H7 (cell line): ENCODE results near the gene CALML4. TPM values are rescaled to one million over a fixed set of nuclear protein-coding genes. Genes with fewer than 3 reads are reported as not detected.

Experiments
- total RNA-seq: library from RNA; depleted of rRNA; stranded (reverse); fragments of >200 nt; shearing (Covaris generic); gene quantifications from 2 replicates; pipeline ENCODE4 v1.2.3, GENCODE V29; 2014; rRNA removed

CALML4 gene
- total RNA-seq, 1 experiment from 2014 or later: 5.6 TPM

Other genes starting within 250 kb of the CALML4 start
- 23.7 and 39.6 TPM in 2 replicates for gene PIAS1, start 151.0 kb downstream of the CALML4 start, total RNA-seq
- gene CLN6, start 24.4 kb upstream of the CALML4 start, total RNA-seq: 32.5 and 33.7 TPM in 2 replicates
- gene FEM1B, start 72.4 kb upstream of the CALML4 start, total RNA-seq: 78.4 and 91.7 TPM in 2 replicates
- 0.03 and 0.07 TPM in 2 replicates for gene ITGA11, start 226.8 kb upstream of the CALML4 start, total RNA-seq